ENCODE measurements around the gene CHAF1A. TPM values are rescaled to one million over a fixed set of nuclear protein-coding genes. Genes with fewer than 3 reads are reported as not detected.

The CHAF1A gene
- total and polyA plus RNA-seq, 12 donors: 4.2 to 8.7 (median 5.8) TPM

DNA sequence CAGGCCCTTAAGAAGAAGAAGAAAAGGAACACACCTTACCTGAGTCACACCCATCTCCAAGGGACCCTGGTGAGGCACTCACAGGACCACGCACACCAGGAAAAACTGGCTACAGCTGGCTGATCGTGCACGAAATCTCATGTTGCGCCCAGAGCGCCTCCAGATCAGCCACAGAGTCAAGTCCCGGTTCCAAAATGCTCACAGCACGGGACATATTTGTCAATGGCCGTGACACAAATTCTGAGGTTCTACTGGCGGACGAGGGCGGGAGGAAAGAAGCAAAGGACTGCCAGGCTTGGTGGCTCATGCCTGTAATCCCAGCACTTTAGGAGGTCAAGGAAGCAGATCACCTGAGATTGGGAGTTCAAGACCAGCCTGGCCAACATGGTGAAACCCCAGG is 23.6 kb upstream of the CHAF1A start:
- H3K27me3 ChIP-seq: no peaks in the 10 kb centered on the region
- peak overlapping the region in 8 of 10 donors; percentile 66 to 85 (median 82) for H3K27ac ChIP-seq
- intact Hi-C loops (cut with DNase I): no loop called here
- no peak overlapping the region for H3K4me3 ChIP-seq
- ATAC-seq (no peak), DNase-seq (no peak)
- no peaks in the 10 kb centered on the region for H3K9me3 ChIP-seq
- 95% methylated on average over 11 of the region's 11 CpGs for WGBS, 2 donors
- TF ChIP-seq, protein P1, sequence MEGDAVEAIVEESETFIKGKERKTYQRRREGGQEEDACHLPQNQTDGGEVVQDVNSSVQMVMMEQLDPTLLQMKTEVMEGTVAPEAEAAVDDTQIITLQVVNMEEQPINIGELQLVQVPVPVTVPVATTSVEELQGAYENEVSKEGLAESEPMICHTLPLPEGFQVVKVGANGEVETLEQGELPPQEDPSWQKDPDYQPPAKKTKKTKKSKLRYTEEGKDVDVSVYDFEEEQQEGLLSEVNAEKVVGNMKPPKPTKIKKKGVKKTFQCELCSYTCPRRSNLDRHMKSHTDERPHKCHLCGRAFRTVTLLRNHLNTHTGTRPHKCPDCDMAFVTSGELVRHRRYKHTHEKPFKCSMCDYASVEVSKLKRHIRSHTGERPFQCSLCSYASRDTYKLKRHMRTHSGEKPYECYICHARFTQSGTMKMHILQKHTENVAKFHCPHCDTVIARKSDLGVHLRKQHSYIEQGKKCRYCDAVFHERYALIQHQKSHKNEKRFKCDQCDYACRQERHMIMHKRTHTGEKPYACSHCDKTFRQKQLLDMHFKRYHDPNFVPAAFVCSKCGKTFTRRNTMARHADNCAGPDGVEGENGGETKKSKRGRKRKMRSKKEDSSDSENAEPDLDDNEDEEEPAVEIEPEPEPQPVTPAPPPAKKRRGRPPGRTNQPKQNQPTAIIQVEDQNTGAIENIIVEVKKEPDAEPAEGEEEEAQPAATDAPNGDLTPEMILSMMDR (IDR thresholded peaks at IDR 0.05): no peak
- H3K36me3 ChIP-seq: peaks cover 0 to 15% (median 0%) of the 10 kb centered on the region in 9 donors
- H3K4me1 ChIP-seq: peaks cover 49 to 66% (median 64%) of the 10 kb centered on the region in 9 donors

DNA sequence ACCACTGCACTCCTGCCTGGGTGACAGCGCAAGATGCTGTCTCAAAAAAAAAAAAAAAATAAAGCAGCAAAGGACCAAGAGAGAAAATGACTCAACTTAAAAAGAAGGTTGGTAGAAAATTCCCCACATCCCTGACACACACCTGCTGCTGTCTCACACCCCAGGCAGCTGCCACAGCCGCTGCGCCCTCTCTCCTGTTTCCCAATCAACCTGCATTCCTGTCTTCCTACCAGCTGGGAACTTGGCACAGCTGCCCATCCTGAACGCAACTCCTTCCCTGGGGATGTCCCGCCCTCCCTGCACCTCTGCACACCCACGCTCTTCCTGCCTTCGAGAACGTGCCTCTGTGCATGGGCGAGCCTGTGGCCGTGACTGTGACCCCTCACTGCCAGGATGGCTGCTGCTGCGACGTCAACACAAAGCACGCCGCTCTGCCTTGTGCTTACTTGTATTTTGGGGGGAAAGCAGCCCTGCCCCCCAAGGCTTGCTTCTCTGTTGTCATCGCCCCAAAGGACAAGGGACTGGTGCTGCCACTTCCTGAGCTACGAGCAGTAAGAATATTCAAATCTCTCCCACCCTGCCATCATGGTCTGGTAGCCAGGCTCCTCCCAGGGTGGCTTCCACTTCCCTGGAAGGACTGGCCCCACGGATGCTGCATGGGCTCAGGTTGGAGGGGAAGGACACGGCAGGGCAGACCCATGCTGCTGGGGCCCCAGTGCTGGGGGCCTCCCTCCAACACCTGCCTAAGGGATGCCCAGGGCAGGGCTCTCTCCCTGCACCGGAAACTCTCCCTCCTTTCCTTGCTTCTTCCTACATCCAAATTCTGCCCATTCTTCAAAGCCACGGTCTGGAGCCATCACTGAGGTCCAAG is 22.8 kb upstream of the CHAF1A start:
- DNase-seq: no peak
- 57 to 64% methylated on average over 19 of the region's 20 CpGs for WGBS, 2 donors
- peak overlapping the region in 2 of 10 donors; percentile 16 to 24 for H3K4me3 ChIP-seq

DNA sequence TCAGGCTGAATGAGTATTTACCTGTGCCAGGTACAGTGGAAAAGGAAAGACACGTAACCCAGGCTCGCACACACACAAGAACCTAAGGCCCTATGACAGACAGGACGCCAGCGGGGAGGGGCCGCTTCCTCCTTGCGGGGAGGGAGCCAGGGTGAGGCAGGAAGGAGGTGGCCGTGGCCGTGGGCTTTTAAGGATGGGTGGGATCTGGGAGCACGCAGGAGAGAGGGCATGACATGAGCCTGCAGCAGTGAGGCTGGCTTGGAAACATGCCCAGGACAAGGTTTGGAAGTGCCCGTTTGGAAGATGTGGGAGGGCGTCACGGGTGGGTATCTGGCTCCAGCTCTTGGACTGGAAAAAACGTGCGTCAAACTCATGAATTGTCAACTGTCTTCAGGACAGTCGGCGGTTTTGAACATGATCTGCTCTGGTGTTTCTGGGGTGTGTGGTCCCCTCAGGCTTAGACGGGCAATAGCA is 22.1 kb upstream of the CHAF1A start:
- ATAC-seq: peak in 7 of 8 donors; percentile 45 to 88 (median 71)
- H3K4me3 ChIP-seq: peak overlapping the region in 2 of 10 donors; percentile 16 to 24
- TF ChIP-seq, protein P1 (IDR thresholded peaks at IDR 0.05): no peak
- H3K4me1 ChIP-seq: peaks cover 35 to 56% (median 50%) of the 10 kb centered on the region in 9 donors
- 34 to 36% methylated on average over 17 of the region's 17 CpGs for WGBS, 2 donors
- peak; percentile 60 to 63 for DNase-seq
- peak overlapping the region; percentile 51 to 85 (median 80) for H3K27ac ChIP-seq
- no peaks in the 10 kb centered on the region for H3K27me3 ChIP-seq
- H3K9me3 ChIP-seq: no peaks in the 10 kb centered on the region
- intact Hi-C loops (cut with DNase I): no loop called here
- H3K36me3 ChIP-seq: peaks cover 0 to 26% (median 0%) of the 10 kb centered on the region in 9 donors

More for the DNA sequence above, 22.8 kb upstream of the CHAF1A start:
- Histone ChIP-seq H3K36me3 (peaks cover 0 to 23% (median 0%) of the 10 kb centered on the region in 9 donors), H3K27ac (peak overlapping the region; percentile 51 to 85 (median 80)), H3K27me3 (no peaks in the 10 kb centered on the region), H3K9me3 (no peaks in the 10 kb centered on the region), H3K4me1 (peaks cover 42 to 63% (median 57%) of the 10 kb centered on the region in 9 donors)
- intact Hi-C loops (cut with DNase I): no loop called here
- ATAC-seq: peak in 5 of 8 donors; percentile 11 to 35 (median 15)
- TF ChIP-seq, protein P1 (IDR thresholded peaks at IDR 0.05): no peak

DNA sequence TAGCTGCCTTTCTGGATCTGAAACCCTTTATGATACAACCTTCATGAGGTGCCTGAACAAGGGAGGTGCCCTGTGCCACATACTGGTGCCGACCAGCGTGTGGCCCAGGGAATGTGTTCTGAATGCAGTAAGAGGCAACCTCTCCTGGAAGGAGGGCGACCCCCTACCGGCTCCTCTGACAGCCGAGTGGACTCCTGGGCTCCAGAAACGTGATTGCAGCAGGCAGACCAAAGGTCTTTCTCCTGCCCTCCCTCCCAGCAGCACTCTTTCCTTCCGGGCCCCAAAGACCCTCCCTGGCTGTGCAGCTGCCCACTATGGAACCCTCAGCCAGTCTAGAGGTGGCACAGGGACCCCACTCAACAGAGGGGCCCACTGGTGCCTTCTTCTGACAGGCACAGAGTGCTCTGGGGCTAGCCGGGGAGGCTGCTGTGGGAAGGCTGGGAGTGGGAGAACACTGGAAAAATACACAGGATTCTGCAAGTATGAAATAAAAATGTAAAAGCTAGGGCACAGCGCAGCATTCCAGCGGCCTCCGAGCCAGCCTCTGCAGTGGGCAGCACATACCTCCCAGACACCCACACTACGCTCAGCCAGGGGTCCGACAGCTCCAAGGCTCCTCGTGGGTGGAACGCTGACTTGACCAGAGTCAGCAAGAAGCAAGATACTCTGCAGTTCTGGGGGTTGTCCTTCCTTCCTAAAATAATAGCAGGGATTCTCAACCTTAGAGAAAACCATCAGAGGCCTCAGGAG is 17.0 kb upstream of the CHAF1A start:
- Histone ChIP-seq H3K4me3 (no peak overlapping the region), H3K9me3 (no peaks in the 10 kb centered on the region), H3K27ac (peak overlapping the region in 1 of 10 donors; percentile 2), H3K27me3 (no peaks in the 10 kb centered on the region), H3K36me3 (peaks cover 0 to 57% (median 0%) of the 10 kb centered on the region in 9 donors), H3K4me1 (peaks cover 23 to 42% (median 36%) of the 10 kb centered on the region in 9 donors)
- ATAC-seq (no peak), DNase-seq (no peak)
- intact Hi-C loops (cut with DNase I): no loop called here
- WGBS, 2 donors: 82 to 86% methylated on average over 15 of the region's 15 CpGs
- TF ChIP-seq, protein P1 (IDR thresholded peaks at IDR 0.05): no peak

Data from heart right ventricle (tissue), 16 donors.